Activated B cell treated with CpG ODN at 0.5 μM for 24 hours (primary cell): ENCODE measurements around the gene DNHD1. TPM values are rescaled to one million over a fixed set of nuclear protein-coding genes. Genes with fewer than 3 reads are reported as not detected.

Experiments used
- ATAC-seq: fragments of 200-7000 bp; cut with Tn5 transposase; one replicate; pipeline ENCODE4 v1.10.0; 2021; ENCODE audit warnings: low read depth, mild to moderate bottlenecking, moderate library complexity
- CTCF ChIA-PET: fragments of 350-600 bp; sonication (Branson Sonifier 250); formaldehyde crosslinking; loops from one replicate; lab custom pipeline; 2021; ENCODE audit warnings: antibody characterized with exemption; lab: Charles Lee
- POLR2A ChIA-PET: fragments of 350-600 bp; sonication (Branson Sonifier 250); formaldehyde crosslinking; loops from one replicate; lab custom pipeline; 2021; ENCODE audit warnings: antibody characterized with exemption; lab: Charles Lee
- DNase-seq: peaks from one replicate; pipeline ENCODE4 v3.0.0; 2022
- H3K27ac Mint-ChIP-seq: one replicate; pipeline ENCODE4 v1.8.0; 2020; ENCODE audit warnings: mixed read lengths
- H3K27me3 Mint-ChIP-seq: one replicate; pipeline ENCODE4 v1.8.0; 2021; ENCODE audit warnings: mixed read lengths
- H3K36me3 Mint-ChIP-seq: one replicate; pipeline ENCODE4 v1.8.0; 2021; ENCODE audit warnings: low read depth, mixed read lengths
- H3K4me1 Mint-ChIP-seq: one replicate; pipeline ENCODE4 v1.8.0; 2021; ENCODE audit warnings: mixed read lengths
- H3K4me3 Mint-ChIP-seq: one replicate; pipeline ENCODE4 v1.8.0; 2020; ENCODE audit warnings: mild to moderate bottlenecking, mixed read lengths
- H3K9me3 Mint-ChIP-seq: one replicate; pipeline ENCODE4 v1.8.0; 2020; ENCODE audit warnings: mixed read lengths
- intact Hi-C: fragments of 100-400 bp; cut with micrococcal nuclease; formaldehyde crosslinking; loops from one replicate; pipeline ENCODE4 v1.15.1; 2024
- total RNA-seq: library from RNA; stranded (reverse); gene quantifications from 2 replicates; pipeline ENCODE4 v1.2.3, GENCODE V29; 2022
- TF ChIP-seq, protein P1 (sequence below): fragments of 200-600 bp; IDR thresholded peaks from one replicate; pipeline ENCODE4 v1.8.0; 2022; ENCODE audit warnings: antibody characterized with exemption, mild to moderate bottlenecking

Gene DNHD1
- total RNA-seq, 1 donor from 2014 or later: 42.6 TPM

DNA sequence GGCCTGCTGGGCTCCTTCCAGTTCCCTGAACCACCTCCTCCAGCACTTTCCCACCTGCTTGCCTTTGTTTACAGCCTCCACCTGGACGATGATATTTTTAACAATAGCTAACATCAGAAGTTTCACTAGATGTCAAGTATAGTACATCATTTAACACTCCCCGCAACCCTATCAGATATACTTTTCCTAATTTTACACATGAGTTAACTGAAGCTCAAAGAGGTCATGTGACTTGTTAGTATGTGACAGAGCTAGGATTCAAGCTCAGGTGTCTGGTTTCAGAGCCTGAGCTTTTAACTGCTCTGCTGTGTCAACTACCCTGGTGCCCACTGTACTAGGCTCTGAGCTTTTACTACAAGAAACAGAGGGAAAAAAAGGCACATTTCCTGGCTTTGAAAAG is 42.0 kb upstream of the DNHD1 start:
- Mint-ChIP-seq H3K27ac (no peak overlapping the region), H3K4me1 (no peaks in the 10 kb centered on the region), H3K27me3 (no peaks in the 10 kb centered on the region), H3K36me3 (peaks cover 28% of the 10 kb centered on the region), H3K4me3 (no peak overlapping the region), H3K9me3 (no peaks in the 10 kb centered on the region)
- POLR2A ChIA-PET: no interaction called here
- DNase-seq: no peak
- intact Hi-C loops: no loop called here
- ATAC-seq: no peak
- TF ChIP-seq, protein P1, sequence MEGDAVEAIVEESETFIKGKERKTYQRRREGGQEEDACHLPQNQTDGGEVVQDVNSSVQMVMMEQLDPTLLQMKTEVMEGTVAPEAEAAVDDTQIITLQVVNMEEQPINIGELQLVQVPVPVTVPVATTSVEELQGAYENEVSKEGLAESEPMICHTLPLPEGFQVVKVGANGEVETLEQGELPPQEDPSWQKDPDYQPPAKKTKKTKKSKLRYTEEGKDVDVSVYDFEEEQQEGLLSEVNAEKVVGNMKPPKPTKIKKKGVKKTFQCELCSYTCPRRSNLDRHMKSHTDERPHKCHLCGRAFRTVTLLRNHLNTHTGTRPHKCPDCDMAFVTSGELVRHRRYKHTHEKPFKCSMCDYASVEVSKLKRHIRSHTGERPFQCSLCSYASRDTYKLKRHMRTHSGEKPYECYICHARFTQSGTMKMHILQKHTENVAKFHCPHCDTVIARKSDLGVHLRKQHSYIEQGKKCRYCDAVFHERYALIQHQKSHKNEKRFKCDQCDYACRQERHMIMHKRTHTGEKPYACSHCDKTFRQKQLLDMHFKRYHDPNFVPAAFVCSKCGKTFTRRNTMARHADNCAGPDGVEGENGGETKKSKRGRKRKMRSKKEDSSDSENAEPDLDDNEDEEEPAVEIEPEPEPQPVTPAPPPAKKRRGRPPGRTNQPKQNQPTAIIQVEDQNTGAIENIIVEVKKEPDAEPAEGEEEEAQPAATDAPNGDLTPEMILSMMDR: no peak
- CTCF ChIA-PET: interaction anchor here (0.6 to 1.6 kb wide), 3 partner anchors 10 to 76 kb away, joined by 3 read pairs; no protein-coding TSS in a partner anchor

DNA sequence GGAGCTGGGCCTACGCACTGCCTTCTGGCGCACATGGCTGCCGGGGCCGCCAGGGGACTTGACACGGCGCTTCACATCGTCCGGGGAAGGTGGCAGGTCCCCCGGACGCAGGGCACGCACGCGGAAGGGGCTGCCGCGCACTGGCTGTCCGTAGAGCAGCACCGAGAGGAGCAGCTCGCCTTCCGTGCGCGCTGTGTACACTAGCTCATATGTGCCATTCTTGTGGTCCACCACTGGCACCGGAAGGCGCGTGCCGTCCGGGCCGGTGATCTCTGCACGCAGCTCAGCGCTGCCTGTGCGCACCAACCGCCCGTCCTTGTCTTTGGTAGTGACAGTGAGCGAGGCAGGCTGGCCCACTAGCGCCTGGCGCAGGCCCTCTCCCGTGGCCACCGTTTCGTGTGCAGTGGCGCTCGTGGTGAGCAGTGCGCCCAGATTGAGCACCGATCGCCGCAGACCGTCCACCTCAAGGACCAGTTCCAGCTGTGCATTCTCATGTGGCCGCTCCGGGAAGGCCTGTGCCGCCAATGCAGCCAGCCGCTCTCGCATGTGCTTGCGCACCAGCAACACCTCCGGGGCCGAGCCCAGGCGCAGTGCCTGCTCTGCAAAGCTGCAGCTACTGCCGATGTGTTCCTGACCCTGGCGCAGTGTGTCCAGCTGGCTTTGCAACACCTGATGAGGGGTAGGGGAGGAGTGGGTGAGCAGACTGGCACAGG is 40.6 kb upstream of the DNHD1 start:
- Mint-ChIP-seq H3K27me3 (no peaks in the 10 kb centered on the region), H3K27ac (no peak overlapping the region), H3K4me3 (no peak overlapping the region), H3K4me1 (no peaks in the 10 kb centered on the region), H3K36me3 (peaks cover 33% of the 10 kb centered on the region), H3K9me3 (no peaks in the 10 kb centered on the region)
- TF ChIP-seq, protein P1: no peak
- intact Hi-C loops: no loop called here
- ATAC-seq (no peak), DNase-seq (no peak)
- ChIA-PET POLR2A (no interaction called here), CTCF (interaction anchor here (1.1 kb wide), 1 partner anchor 13 kb away, joined by 4 read pairs; no protein-coding TSS in a partner anchor)

DNA sequence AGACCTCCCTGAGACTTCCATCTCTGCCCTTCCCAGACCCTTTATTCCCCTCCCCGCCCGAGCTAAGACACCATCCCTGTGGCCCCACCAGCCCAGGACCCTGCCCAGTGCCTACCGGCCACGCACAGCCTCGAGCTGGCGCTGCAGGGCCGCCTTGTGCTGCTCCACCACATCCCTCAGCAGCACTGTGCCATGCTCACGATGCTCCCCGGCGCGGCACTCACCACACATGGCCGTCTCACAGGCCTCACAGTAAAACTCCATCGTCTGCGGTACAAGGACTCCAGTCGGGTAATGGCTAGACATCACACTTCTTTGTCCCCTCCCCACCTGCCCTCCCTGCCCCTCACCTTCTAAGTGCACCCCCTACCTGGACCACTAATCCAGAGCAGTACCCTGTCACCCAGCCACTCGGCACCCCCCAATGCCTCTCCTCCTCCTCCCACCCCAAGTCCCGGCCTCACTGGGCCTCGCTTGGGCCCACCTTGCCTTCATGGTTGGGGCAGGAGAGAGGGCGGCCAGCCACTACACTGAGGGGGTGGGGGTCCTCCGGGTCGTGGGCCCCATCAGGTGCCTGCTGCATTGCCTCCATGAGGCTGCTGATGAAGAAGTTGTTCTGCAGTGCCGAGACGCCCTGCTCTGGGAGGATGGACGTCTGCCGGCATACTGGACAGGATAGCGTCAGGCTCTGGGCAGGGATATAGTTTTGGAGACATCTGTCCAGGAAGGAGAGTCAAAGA is 39.3 kb upstream of the DNHD1 start:
- ChIA-PET POLR2A (no interaction called here), CTCF (no interaction called here)
- ATAC-seq (no peak), DNase-seq (no peak)
- intact Hi-C loops: no loop called here
- Mint-ChIP-seq H3K4me3 (no peak overlapping the region), H3K27me3 (no peaks in the 10 kb centered on the region), H3K36me3 (peaks cover 33% of the 10 kb centered on the region), H3K4me1 (no peaks in the 10 kb centered on the region), H3K9me3 (no peaks in the 10 kb centered on the region), H3K27ac (no peak overlapping the region)
- TF ChIP-seq, protein P1: no peak

DNA sequence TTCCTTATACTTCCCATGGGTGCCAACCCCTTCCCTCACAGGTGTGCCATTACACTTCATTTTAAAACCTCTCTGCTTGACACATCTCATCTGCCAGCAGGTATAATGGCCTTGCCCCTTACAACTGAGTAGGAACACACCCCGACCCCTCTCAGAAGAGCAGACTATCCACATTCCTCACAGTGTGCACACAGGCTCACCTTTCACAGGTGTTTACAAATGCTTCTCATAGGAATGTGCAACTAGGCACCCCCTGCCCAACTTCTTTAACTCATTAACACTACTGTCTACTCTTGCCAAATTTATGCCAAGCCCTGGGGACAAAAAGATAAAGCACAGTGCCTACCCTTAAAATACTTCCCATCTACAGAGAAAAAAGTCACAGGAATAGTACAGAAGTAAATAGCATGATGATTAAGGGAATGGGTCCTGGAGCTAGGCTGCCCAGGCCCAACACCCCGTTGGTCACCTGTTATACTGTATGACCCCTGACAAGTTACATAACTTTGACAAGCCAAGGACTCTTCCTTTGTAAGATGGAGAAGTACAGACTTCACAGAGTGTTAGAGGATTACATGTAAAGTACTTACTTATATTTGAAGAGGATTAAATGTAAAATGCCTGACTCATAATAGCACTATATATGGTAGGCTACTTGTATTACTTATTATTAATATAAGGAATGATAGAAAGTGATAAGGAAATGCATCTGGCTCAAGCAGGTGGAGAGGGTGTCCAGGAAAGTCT is 38.6 kb upstream of the DNHD1 start:
- no peak for ATAC-seq
- TF ChIP-seq, protein P1: no peak
- Mint-ChIP-seq H3K36me3 (peaks cover 36% of the 10 kb centered on the region), H3K27ac (no peak overlapping the region), H3K4me1 (no peaks in the 10 kb centered on the region), H3K4me3 (no peak overlapping the region), H3K9me3 (no peaks in the 10 kb centered on the region), H3K27me3 (no peaks in the 10 kb centered on the region)
- DNase-seq: no peak
- CTCF ChIA-PET: interaction anchor here (2.3 kb wide), 1 partner anchor 15 kb away, joined by 8 read pairs; no protein-coding TSS in a partner anchor
- intact Hi-C loops: no loop called here
- POLR2A ChIA-PET: no interaction called here

DNA sequence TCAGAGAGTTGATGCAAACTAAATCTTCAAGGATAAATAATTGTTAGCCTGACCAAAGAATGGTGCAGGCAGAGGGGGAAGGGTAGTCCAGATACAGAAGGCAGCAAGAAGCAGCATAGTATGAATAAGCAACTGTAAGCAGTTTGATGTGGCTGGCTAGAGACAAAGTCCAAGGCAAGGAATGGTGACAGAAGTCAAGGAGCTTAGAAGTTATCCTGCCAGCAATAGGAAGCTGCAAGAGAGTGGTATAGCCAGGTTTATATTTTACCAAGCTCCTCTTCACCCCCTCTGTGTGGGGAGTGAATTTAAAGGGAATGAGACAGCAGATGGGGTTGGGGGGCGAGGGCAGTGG is 38.0 kb upstream of the DNHD1 start:
- ChIA-PET POLR2A (no interaction called here), CTCF (interaction anchor here (2.3 kb wide), 1 partner anchor 15 kb away, joined by 8 read pairs; no protein-coding TSS in a partner anchor)
- no peaks in the 10 kb centered on the region for H3K9me3 Mint-ChIP-seq
- H3K36me3 Mint-ChIP-seq: peaks cover 41% of the 10 kb centered on the region
- H3K27ac Mint-ChIP-seq: no peak overlapping the region
- H3K27me3 Mint-ChIP-seq: no peaks in the 10 kb centered on the region
- no peaks in the 10 kb centered on the region for H3K4me1 Mint-ChIP-seq
- intact Hi-C loops: no loop called here
- DNase-seq: no peak
- TF ChIP-seq, protein P1: no peak
- no peak for ATAC-seq
- no peak overlapping the region for H3K4me3 Mint-ChIP-seq
